ENCODE data around the gene ZCCHC7. TPM values are rescaled to one million over a fixed set of nuclear protein-coding genes. Genes with fewer than 3 reads are reported as not detected.

Gene ZCCHC7
- total and polyA plus RNA-seq, 4 donors = 3.3 to 9.7 (median 7.6) TPM

- H3K4me1 ChIP-seq (ENCODE audit: control insufficient read depth in 4 of 4, insufficient read depth in 4 of 4, low read length in 3 of 4) = peaks cover 0 to 9% (median 1%) of the 10 kb centered on the region in 4 donors
- H3K9ac ChIP-seq (ENCODE audit: low read depth in 1 of 2, low read length in 2 of 2) = no peak overlapping the region
- H3K4me3 ChIP-seq (ENCODE audit: low read depth in 1 of 3, low read length in 3 of 3) = no peak overlapping the region
- TF ChIP-seq MAX (IDR thresholded peaks at IDR 0.05) (no peak), TAF1 (conservative IDR thresholded peaks at IDR 0.05) (no peak), GABPA (IDR thresholded peaks at IDR 0.05 in 1 of 2, conservative IDR thresholded peaks at IDR 0.05 in 1 of 2) (no peak), HNF4G (IDR thresholded peaks at IDR 0.05) (no peak), RXRA (IDR thresholded peaks at IDR 0.05) (no peak), NR2F2 (IDR thresholded peaks at IDR 0.05) (no peak), FOXA2 (IDR thresholded peaks at IDR 0.05) (no peak), JUND (IDR thresholded peaks at IDR 0.05) (no peak), RAD21 (IDR thresholded peaks at IDR 0.05) (no peak), CTCF (IDR thresholded peaks at IDR 0.05; ENCODE audit: low read depth, low read length, missing input control) (no peak), YY1 (IDR thresholded peaks at IDR 0.05) (no peak), HNF4A (conservative IDR thresholded peaks at IDR 0.05) (no peak), EGR1 (IDR thresholded peaks at IDR 0.05; ENCODE audit: low read depth in 2 of 2) (no peak), REST (IDR thresholded peaks at IDR 0.05) (no peak), SP1 (IDR thresholded peaks at IDR 0.05) (no peak), FOXA1 (IDR thresholded peaks at IDR 0.05) (no peak), ZBTB33 (IDR thresholded peaks at IDR 0.05) (no peak), ATF3 (IDR thresholded peaks at IDR 0.05) (no peak)
- no peak overlapping the region for H3K27ac ChIP-seq (ENCODE audit: low read depth in 1 of 2, low read length in 2 of 2)
- 93% methylated on average over 3 of the region's 3 CpGs for WGBS
- H3K9me3 ChIP-seq (ENCODE audit: control insufficient read depth in 4 of 4, low read length in 3 of 4) = no peaks in the 10 kb centered on the region
- no peaks in the 10 kb centered on the region for H3K27me3 ChIP-seq (ENCODE audit: control insufficient read depth in 4 of 4, insufficient read depth in 4 of 4, low read length in 3 of 4)
- DNase-seq (ENCODE audit: low spot score) = no peak
- peaks cover 0 to 2% (median under 1%) of the 10 kb centered on the region in 4 donors for H3K36me3 ChIP-seq (ENCODE audit: control insufficient read depth in 4 of 4, insufficient read depth in 3 of 4, low read depth in 1 of 4, low read length in 3 of 4)
Observed at GRCh38 chr9:37179576-37179975, 59.2 kb downstream of the ZCCHC7 start.
